Mononuclear cell (primary cell): ENCODE measurements around the gene PWP2. TPM values are rescaled to one million over a fixed set of nuclear protein-coding genes. Genes with fewer than 3 reads are reported as not detected.
A peak's percentile ranks its signal among the peaks of the same experiment; 100 is the strongest.
"Not testable (repeated sequence)": the region's sequence is repeated elsewhere in the genome, so short reads cannot be mapped to it uniquely, and the experiment has no call there.

Source experiments
- H3K27me3 ChIP-seq: 2 replicates; pipeline ENCODE4 v1.6.0; 2011; ENCODE audit warnings: low read length, control low read depth; ENCODE audit not compliant: insufficient read depth
- H3K4me1 ChIP-seq: 2 replicates; pipeline ENCODE4 v1.5.1; 2011; ENCODE audit warnings: mild to moderate bottlenecking, low read length, control low read depth; ENCODE audit not compliant: insufficient read depth
- H3K4me3 ChIP-seq: 2 replicates; pipeline ENCODE4 v1.5.1; 2011; ENCODE audit warnings: mild to moderate bottlenecking, low read length, moderate library complexity
- H3K9me3 ChIP-seq: 2 replicates; pipeline ENCODE4 v1.5.1; 2011; ENCODE audit warnings: low read depth, mild to moderate bottlenecking, control low read depth, low read length
- total RNA-seq: library from RNA; depleted of rRNA; stranded (reverse); fragments of >200 nt; gene quantifications from one replicate; pipeline ENCODE4 v1.2.3, GENCODE V29; 2012

Gene PWP2
- total RNA-seq, 1 donor, result 9.1 TPM

- no peak overlapping the region for H3K4me3 ChIP-seq
- H3K27me3 ChIP-seq, result no peaks in the 10 kb centered on the region
- no peaks in the 10 kb centered on the region for H3K9me3 ChIP-seq
- H3K4me1 ChIP-seq, result peaks cover 66% of the 10 kb centered on the region
Observed at GRCh38 chr21:44089001-44089911, 17.9 kb upstream of the PWP2 start.

- Histone ChIP-seq H3K9me3 (no peaks in the 10 kb centered on the region), H3K27me3 (no peaks in the 10 kb centered on the region), H3K4me3 (no peak overlapping the region), H3K4me1 (peaks cover 56% of the 10 kb centered on the region)
Observed at GRCh38 chr21:44090325-44090724, 16.9 kb upstream of the PWP2 start.

GRCh38 chr21:44092211-44092610 is 15.0 kb upstream of the PWP2 start:
- Histone ChIP-seq H3K9me3 (no peaks in the 10 kb centered on the region), H3K4me3 (no peak overlapping the region), H3K27me3 (no peaks in the 10 kb centered on the region), H3K4me1 (peaks cover 37% of the 10 kb centered on the region)

GRCh38 chr21:44093761-44094160 is 13.4 kb upstream of the PWP2 start:
- Histone ChIP-seq H3K27me3 (no peaks in the 10 kb centered on the region), H3K4me3 (no peak overlapping the region), H3K9me3 (no peaks in the 10 kb centered on the region), H3K4me1 (peaks cover 21% of the 10 kb centered on the region)

GRCh38 chr21:44094832-44095231 is 12.4 kb upstream of the PWP2 start:
- H3K4me1 ChIP-seq, result peaks cover 11% of the 10 kb centered on the region
- H3K9me3 ChIP-seq, result no peaks in the 10 kb centered on the region
- H3K27me3 ChIP-seq, result no peaks in the 10 kb centered on the region
- H3K4me3 ChIP-seq, result no peak overlapping the region

- not testable (repeated sequence) for H3K4me3 ChIP-seq, H3K27me3 ChIP-seq, H3K4me1 ChIP-seq, H3K9me3 ChIP-seq
Observed at GRCh38 chr21:44098507-44098906, 8.7 kb upstream of the PWP2 start.

- H3K4me3 ChIP-seq, H3K9me3 ChIP-seq, H3K4me1 ChIP-seq, H3K27me3 ChIP-seq: not testable (repeated sequence)
Observed at GRCh38 chr21:44098964-44099363, 8.2 kb upstream of the PWP2 start.

- H3K4me3 ChIP-seq, result peak overlapping the region; percentile 34
- not testable (repeated sequence) for H3K27me3 ChIP-seq, H3K9me3 ChIP-seq, H3K4me1 ChIP-seq
Observed at GRCh38 chr21:44107589-44107988, 390 bp downstream of the PWP2 start.

GRCh38 chr21:44113702-44114371 is 6.6 kb downstream of the PWP2 start:
- H3K4me3 ChIP-seq, H3K4me1 ChIP-seq, H3K9me3 ChIP-seq, H3K27me3 ChIP-seq: not testable (repeated sequence)

- not testable (repeated sequence) for H3K4me3 ChIP-seq, H3K9me3 ChIP-seq, H3K27me3 ChIP-seq, H3K4me1 ChIP-seq
Observed at GRCh38 chr21:44122131-44122530, 14.9 kb downstream of the PWP2 start.

GRCh38 chr21:44127827-44128226 is 20.6 kb downstream of the PWP2 start:
- H3K27me3 ChIP-seq, H3K4me3 ChIP-seq, H3K4me1 ChIP-seq, H3K9me3 ChIP-seq: not testable (repeated sequence)

GRCh38 chr21:44133715-44134057 is 26.5 kb downstream of the PWP2 start:
- H3K4me1 ChIP-seq, H3K9me3 ChIP-seq, H3K4me3 ChIP-seq, H3K27me3 ChIP-seq: not testable (repeated sequence)

GRCh38 chr21:44134732-44135131 is 27.5 kb downstream of the PWP2 start:
- H3K4me3 ChIP-seq, H3K27me3 ChIP-seq, H3K4me1 ChIP-seq, H3K9me3 ChIP-seq: not testable (repeated sequence)

- H3K4me3 ChIP-seq, H3K9me3 ChIP-seq, H3K27me3 ChIP-seq, H3K4me1 ChIP-seq: not testable (repeated sequence)
Observed at GRCh38 chr21:44138039-44138438, 30.8 kb downstream of the PWP2 start.

- not testable (repeated sequence) for H3K9me3 ChIP-seq, H3K27me3 ChIP-seq, H3K4me3 ChIP-seq, H3K4me1 ChIP-seq
Observed at GRCh38 chr21:44139787-44140551, 32.8 kb downstream of the PWP2 start.
